Measurements from ENCODE around the gene ANKRD61.

ANKRD61 gene

DNA sequence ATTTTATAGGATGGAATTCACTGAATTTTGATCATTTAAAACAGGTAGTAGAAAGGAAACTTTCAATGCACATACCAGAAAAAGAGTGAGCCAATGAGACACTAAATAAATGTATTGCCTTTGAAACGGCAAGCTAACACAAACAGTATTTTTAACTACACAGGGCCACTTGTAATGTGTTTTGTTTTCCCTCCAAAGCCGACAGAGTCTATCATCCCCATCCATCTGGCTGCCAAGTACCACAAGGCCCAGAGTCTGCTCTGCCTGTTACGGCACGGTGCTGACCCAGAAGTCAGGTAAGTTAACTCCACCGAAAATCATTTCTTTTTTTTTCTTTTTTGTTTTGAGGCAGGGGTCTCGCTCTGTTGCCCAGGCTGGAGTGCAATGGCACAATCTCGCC is 1.5 kb downstream of the ANKRD61 start:
- no peak for ATAC-seq
- no peak for TF ChIP-seq ZNF70 (CRISPR knock-in tag; IDR thresholded peaks at IDR 0.05)
- TF ChIP-seq, protein P1, sequence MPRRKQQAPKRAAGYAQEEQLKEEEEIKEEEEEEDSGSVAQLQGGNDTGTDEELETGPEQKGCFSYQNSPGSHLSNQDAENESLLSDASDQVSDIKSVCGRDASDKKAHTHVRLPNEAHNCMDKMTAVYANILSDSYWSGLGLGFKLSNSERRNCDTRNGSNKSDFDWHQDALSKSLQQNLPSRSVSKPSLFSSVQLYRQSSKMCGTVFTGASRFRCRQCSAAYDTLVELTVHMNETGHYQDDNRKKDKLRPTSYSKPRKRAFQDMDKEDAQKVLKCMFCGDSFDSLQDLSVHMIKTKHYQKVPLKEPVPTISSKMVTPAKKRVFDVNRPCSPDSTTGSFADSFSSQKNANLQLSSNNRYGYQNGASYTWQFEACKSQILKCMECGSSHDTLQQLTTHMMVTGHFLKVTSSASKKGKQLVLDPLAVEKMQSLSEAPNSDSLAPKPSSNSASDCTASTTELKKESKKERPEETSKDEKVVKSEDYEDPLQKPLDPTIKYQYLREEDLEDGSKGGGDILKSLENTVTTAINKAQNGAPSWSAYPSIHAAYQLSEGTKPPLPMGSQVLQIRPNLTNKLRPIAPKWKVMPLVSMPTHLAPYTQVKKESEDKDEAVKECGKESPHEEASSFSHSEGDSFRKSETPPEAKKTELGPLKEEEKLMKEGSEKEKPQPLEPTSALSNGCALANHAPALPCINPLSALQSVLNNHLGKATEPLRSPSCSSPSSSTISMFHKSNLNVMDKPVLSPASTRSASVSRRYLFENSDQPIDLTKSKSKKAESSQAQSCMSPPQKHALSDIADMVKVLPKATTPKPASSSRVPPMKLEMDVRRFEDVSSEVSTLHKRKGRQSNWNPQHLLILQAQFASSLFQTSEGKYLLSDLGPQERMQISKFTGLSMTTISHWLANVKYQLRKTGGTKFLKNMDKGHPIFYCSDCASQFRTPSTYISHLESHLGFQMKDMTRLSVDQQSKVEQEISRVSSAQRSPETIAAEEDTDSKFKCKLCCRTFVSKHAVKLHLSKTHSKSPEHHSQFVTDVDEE (CRISPR knock-in tag; IDR thresholded peaks at IDR 0.05): no peak
- TF ChIP-seq, protein P2, sequence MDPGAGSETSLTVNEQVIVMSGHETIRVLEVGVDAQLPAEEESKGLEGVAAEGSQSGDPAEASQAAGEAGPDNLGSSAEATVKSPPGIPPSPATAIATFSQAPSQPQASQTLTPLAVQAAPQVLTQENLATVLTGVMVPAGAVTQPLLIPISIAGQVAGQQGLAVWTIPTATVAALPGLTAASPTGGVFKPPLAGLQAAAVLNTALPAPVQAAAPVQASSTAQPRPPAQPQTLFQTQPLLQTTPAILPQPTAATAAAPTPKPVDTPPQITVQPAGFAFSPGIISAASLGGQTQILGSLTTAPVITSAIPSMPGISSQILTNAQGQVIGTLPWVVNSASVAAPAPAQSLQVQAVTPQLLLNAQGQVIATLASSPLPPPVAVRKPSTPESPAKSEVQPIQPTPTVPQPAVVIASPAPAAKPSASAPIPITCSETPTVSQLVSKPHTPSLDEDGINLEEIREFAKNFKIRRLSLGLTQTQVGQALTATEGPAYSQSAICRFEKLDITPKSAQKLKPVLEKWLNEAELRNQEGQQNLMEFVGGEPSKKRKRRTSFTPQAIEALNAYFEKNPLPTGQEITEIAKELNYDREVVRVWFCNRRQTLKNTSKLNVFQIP (CRISPR knock-in tag; IDR thresholded peaks at IDR 0.05; ENCODE audit: borderline replicate concordance, low read depth): no peak
- no peak for TF ChIP-seq CSDC2 (CRISPR knock-in tag; IDR thresholded peaks at IDR 0.05)
- TF ChIP-seq SNAI2 (CRISPR knock-in tag; IDR thresholded peaks at IDR 0.05): no peak
- no peak for TF ChIP-seq ZFP3 (CRISPR knock-in tag; IDR thresholded peaks at IDR 0.05)
- TF ChIP-seq GLIS3 (CRISPR knock-in tag; IDR thresholded peaks at IDR 0.05): no peak
- TF ChIP-seq ESRRG (CRISPR knock-in tag; IDR thresholded peaks at IDR 0.05): no peak
- TF ChIP-seq, protein P3, sequence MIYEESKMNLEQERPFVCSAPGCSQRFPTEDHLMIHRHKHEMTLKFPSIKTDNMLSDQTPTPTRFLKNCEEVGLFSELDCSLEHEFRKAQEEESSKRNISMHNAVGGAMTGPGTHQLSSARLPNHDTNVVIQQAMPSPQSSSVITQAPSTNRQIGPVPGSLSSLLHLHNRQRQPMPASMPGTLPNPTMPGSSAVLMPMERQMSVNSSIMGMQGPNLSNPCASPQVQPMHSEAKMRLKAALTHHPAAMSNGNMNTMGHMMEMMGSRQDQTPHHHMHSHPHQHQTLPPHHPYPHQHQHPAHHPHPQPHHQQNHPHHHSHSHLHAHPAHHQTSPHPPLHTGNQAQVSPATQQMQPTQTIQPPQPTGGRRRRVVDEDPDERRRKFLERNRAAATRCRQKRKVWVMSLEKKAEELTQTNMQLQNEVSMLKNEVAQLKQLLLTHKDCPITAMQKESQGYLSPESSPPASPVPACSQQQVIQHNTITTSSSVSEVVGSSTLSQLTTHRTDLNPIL (CRISPR knock-in tag; IDR thresholded peaks at IDR 0.05; ENCODE audit: low read depth): no peak
- no peak for TF ChIP-seq PPARA (CRISPR knock-in tag; IDR thresholded peaks at IDR 0.05; ENCODE audit: borderline replicate concordance)
- no peak for TF ChIP-seq TOX (CRISPR knock-in tag; IDR thresholded peaks at IDR 0.05; ENCODE audit: borderline replicate concordance)
- TF ChIP-seq ZNF8 (CRISPR knock-in tag; IDR thresholded peaks at IDR 0.05): no peak
- no peak for TF ChIP-seq RARB (CRISPR knock-in tag; IDR thresholded peaks at IDR 0.05)
- TF ChIP-seq, protein P4, sequence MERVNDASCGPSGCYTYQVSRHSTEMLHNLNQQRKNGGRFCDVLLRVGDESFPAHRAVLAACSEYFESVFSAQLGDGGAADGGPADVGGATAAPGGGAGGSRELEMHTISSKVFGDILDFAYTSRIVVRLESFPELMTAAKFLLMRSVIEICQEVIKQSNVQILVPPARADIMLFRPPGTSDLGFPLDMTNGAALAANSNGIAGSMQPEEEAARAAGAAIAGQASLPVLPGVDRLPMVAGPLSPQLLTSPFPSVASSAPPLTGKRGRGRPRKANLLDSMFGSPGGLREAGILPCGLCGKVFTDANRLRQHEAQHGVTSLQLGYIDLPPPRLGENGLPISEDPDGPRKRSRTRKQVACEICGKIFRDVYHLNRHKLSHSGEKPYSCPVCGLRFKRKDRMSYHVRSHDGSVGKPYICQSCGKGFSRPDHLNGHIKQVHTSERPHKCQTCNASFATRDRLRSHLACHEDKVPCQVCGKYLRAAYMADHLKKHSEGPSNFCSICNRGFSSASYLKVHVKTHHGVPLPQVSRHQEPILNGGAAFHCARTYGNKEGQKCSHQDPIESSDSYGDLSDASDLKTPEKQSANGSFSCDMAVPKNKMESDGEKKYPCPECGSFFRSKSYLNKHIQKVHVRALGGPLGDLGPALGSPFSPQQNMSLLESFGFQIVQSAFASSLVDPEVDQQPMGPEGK (CRISPR knock-in tag; IDR thresholded peaks at IDR 0.05; ENCODE audit: borderline replicate concordance): no peak
- TF ChIP-seq ZNF565 (CRISPR knock-in tag; conservative IDR thresholded peaks at IDR 0.05; ENCODE audit: low read depth): no peak
- TF ChIP-seq TCF4 (CRISPR knock-in tag; IDR thresholded peaks at IDR 0.05; ENCODE audit: borderline replicate concordance): no peak
- TF ChIP-seq ZFP30 (CRISPR knock-in tag; IDR thresholded peaks at IDR 0.05): no peak

DNA sequence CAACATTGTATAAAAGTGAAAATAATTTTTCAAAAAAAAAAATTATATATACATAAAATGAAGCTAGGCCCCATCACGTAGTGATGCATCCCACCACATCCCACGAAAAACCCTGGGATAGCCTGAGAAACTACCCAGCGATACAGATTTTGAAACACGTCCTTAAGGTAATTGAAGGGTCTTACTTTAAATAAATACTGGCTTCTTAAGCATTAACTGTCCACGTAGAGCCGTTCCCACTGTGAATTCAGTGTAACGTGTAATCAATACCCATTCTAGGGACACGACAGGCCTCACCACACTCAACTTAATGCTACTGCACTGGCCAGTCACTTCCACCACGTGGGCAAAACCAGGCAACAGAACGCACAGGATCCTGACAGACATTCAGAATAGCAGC is 4.0 kb downstream of the ANKRD61 start:
- ATAC-seq: no peak

More for the DNA sequence above, 4.0 kb downstream of the ANKRD61 start:
- TF ChIP-seq, protein P3 (CRISPR knock-in tag; IDR thresholded peaks at IDR 0.05; ENCODE audit: low read depth): no peak
- TF ChIP-seq CSDC2 (CRISPR knock-in tag; IDR thresholded peaks at IDR 0.05) (no peak), ARNTL (CRISPR knock-in tag; IDR thresholded peaks at IDR 0.05; ENCODE audit: borderline replicate concordance, low read depth) (no peak), ZFP30 (CRISPR knock-in tag; IDR thresholded peaks at IDR 0.05) (no peak), ISL1 (CRISPR knock-in tag; IDR thresholded peaks at IDR 0.05) (no peak), SNAI2 (CRISPR knock-in tag; IDR thresholded peaks at IDR 0.05) (no peak), GLIS3 (CRISPR knock-in tag; IDR thresholded peaks at IDR 0.05) (no peak), ZC3H10 (CRISPR knock-in tag; IDR thresholded peaks at IDR 0.05) (no peak), ZNF70 (CRISPR knock-in tag; IDR thresholded peaks at IDR 0.05) (no peak), ZNF565 (CRISPR knock-in tag; conservative IDR thresholded peaks at IDR 0.05; ENCODE audit: low read depth) (no peak)
- TF ChIP-seq, protein P2 (CRISPR knock-in tag; IDR thresholded peaks at IDR 0.05; ENCODE audit: borderline replicate concordance, low read depth): no peak

Measured in SK-N-SH treated with all-trans-retinoic acid at 6 μM for 48 hours (cell line).